Hindlimb muscle (tissue), 1 donor: ENCODE results near the gene GNB1. TPM values are rescaled to one million over a fixed set of nuclear protein-coding genes. Genes with fewer than 3 reads are reported as not detected.
"Not testable (repeated sequence)": the region's sequence is repeated elsewhere in the genome, so short reads cannot be mapped to it uniquely, and the experiment has no call there.

Source experiments
- DNase-seq: peaks from one replicate; pipeline ENCODE4 v3.0.0-alpha.2; 2013
- polyA plus RNA-seq: library from polyadenylated mRNA; unstranded; fragments of 120-200 nt; gene quantifications from one replicate; pipeline ENCODE4 v1.2.1, GENCODE V29; 2013; ENCODE audit not compliant: insufficient read length

Gene GNB1
- polyA plus RNA-seq, 1 donor, result 164 TPM

- DNase-seq, result not testable (repeated sequence)
These were observed 153.0 kb downstream of the GNB1 start for GRCh38 chr1:1737675-1738590.

Other genes starting within 250 kb of the GNB1 start
- gene CDK11B, start 232.1 kb downstream of the GNB1 start, polyA plus RNA-seq, result 39.0 TPM
- 37.7 TPM for gene SLC35E2B, start 198.3 kb downstream of the GNB1 start, polyA plus RNA-seq
- gene CDK11A, start 166.7 kb downstream of the GNB1 start, polyA plus RNA-seq, result 27.0 TPM
- 32.4 TPM for gene NADK, start 112.6 kb downstream of the GNB1 start, polyA plus RNA-seq
- 211 TPM for gene CALML6, start 24.2 kb upstream of the GNB1 start, polyA plus RNA-seq
- gene TMEM52, start 28.2 kb upstream of the GNB1 start, polyA plus RNA-seq, result 134 TPM
- 0.19 TPM for gene CFAP74, start 112.7 kb upstream of the GNB1 start, polyA plus RNA-seq
- gene GABRD, start 128.3 kb upstream of the GNB1 start, polyA plus RNA-seq, result 1.1 TPM
- 7.8 TPM for gene PRKCZ, start 159.3 kb upstream of the GNB1 start, polyA plus RNA-seq